Mesenchymal stem cell (in vitro differentiated cells and primary cell): ENCODE measurements around the gene MPIG6B.

Source experiments
- DNase-seq: peaks from one replicate; pipeline ENCODE4 v3.0.0-alpha.2; 2013
- H2AFZ ChIP-seq: one replicate; pipeline ENCODE4 v1.6.1; 2013; ENCODE audit warnings: low read depth, mild to moderate bottlenecking, control low read depth, inconsistent platforms, low read length, moderate library complexity
- H2AK5ac ChIP-seq: 2 replicates; pipeline ENCODE4 v1.6.1; 2013; ENCODE audit warnings: low read length, moderate library complexity, mild to moderate bottlenecking, inconsistent platforms; ENCODE audit not compliant: severe bottlenecking
- H2BK120ac ChIP-seq: one replicate; pipeline ENCODE4 v1.6.1; 2013; ENCODE audit warnings: low read depth, mild to moderate bottlenecking, inconsistent platforms, low read length, moderate library complexity
- H2BK12ac ChIP-seq, 2 experiments: one replicate each; pipeline ENCODE4 v1.6.1; 2013; ENCODE audit warnings: inconsistent platforms in 2 of 2, low read length in 2 of 2, mild to moderate bottlenecking in 2 of 2, moderate library complexity in 2 of 2, control low read depth in 1 of 2
- H2BK15ac ChIP-seq: one replicate; pipeline ENCODE4 v1.6.1; 2013; ENCODE audit warnings: mild to moderate bottlenecking, low read depth, inconsistent platforms; ENCODE audit not compliant: poor library complexity, severe bottlenecking
- H2BK5ac ChIP-seq: 2 replicates; pipeline ENCODE4 v1.6.1; 2013; ENCODE audit warnings: low read depth, mild to moderate bottlenecking, low read length, control low read depth, inconsistent platforms; ENCODE audit not compliant: poor library complexity, severe bottlenecking
- H3K14ac ChIP-seq, 2 experiments: one replicate each; pipeline ENCODE4 v1.6.1; 2013; ENCODE audit warnings: inconsistent platforms in 2 of 2, low read length in 2 of 2, control low read depth in 1 of 2, mild to moderate bottlenecking in 1 of 2, moderate library complexity in 1 of 2
- H3K18ac ChIP-seq, 2 experiments: one replicate each; pipeline ENCODE4 v1.6.1; 2013; ENCODE audit warnings: inconsistent platforms in 2 of 2, low read length in 2 of 2, control low read depth in 1 of 2, low read depth in 1 of 2, mild to moderate bottlenecking in 1 of 2
- H3K23ac ChIP-seq, 2 experiments: one replicate each; pipeline ENCODE4 v1.6.1; 2013; ENCODE audit warnings: inconsistent platforms in 2 of 2, low read length in 2 of 2, mild to moderate bottlenecking in 2 of 2, moderate library complexity in 2 of 2, control low read depth in 1 of 2
- H3K27ac ChIP-seq: 2 replicates; pipeline ENCODE4 v1.5.1; 2013; ENCODE audit warnings: mild to moderate bottlenecking, moderate library complexity, low read length, control low read depth, inconsistent platforms; ENCODE audit not compliant: poor library complexity, severe bottlenecking
- H3K27me3 ChIP-seq, 2 experiments: 2 replicates each; pipeline versions ENCODE4 v1.6.1 to v1.7.0; 2013; ENCODE audit warnings: low read length in 2 of 2, mild to moderate bottlenecking in 2 of 2, moderate library complexity in 2 of 2, control low read depth in 1 of 2, inconsistent platforms in 1 of 2; ENCODE audit not compliant: control insufficient read depth in 1 of 2, insufficient read depth in 1 of 2
- H3K36me3 ChIP-seq, 2 experiments: 2 replicates each; pipeline versions ENCODE4 v1.6.1 to v1.7.0; 2013; ENCODE audit warnings: low read length in 2 of 2, control low read depth in 1 of 2, inconsistent platforms in 1 of 2, low read depth in 1 of 2, mild to moderate bottlenecking in 1 of 2; ENCODE audit not compliant: insufficient read depth in 2 of 2, control insufficient read depth in 1 of 2
- H3K4ac ChIP-seq, 2 experiments: one replicate each; pipeline ENCODE4 v1.6.1; 2013; ENCODE audit warnings: inconsistent platforms in 2 of 2, low read length in 2 of 2, mild to moderate bottlenecking in 2 of 2, moderate library complexity in 2 of 2, control low read depth in 1 of 2, low read depth in 1 of 2
- H3K4me1 ChIP-seq: 2 replicates; pipeline ENCODE4 v1.6.1; 2013; ENCODE audit warnings: low read depth, low read length, control low read depth; ENCODE audit not compliant: control insufficient read depth, insufficient read depth
- H3K4me2 ChIP-seq: 2 replicates; pipeline ENCODE4 v1.6.1; 2013; ENCODE audit warnings: low read length, mild to moderate bottlenecking, inconsistent platforms; ENCODE audit not compliant: poor library complexity, severe bottlenecking
- H3K4me3 ChIP-seq, 2 experiments: 2 replicates each; pipeline versions ENCODE4 v1.5.1 to v1.7.0; 2013; ENCODE audit warnings: low read length in 2 of 2, mild to moderate bottlenecking in 2 of 2, control low read depth in 1 of 2, low read depth in 1 of 2; ENCODE audit not compliant: insufficient read depth in 1 of 2
- H3K79me1 ChIP-seq: replicated peaks from 2 replicates; pipeline ENCODE4 v1.6.1; 2013; ENCODE audit warnings: mild to moderate bottlenecking, control low read depth, low read length, inconsistent platforms; ENCODE audit not compliant: poor library complexity, severe bottlenecking
- H3K9ac ChIP-seq: 2 replicates; pipeline ENCODE4 v1.7.0; 2013; ENCODE audit warnings: mild to moderate bottlenecking, low read length, moderate library complexity
- H3K9me3 ChIP-seq: 2 replicates; pipeline ENCODE4 v1.7.0; 2013; ENCODE audit warnings: mild to moderate bottlenecking, low read length; ENCODE audit not compliant: control insufficient read depth
- H4K8ac ChIP-seq: one replicate; pipeline ENCODE4 v1.6.1; 2013; ENCODE audit warnings: inconsistent platforms, mild to moderate bottlenecking, low read length, moderate library complexity
- H4K91ac ChIP-seq: one replicate; pipeline ENCODE4 v1.6.1; 2013; ENCODE audit warnings: mild to moderate bottlenecking, low read length, inconsistent platforms
- WGBS: methylation state at CpG from one replicate; pipeline ENCODE4 v1.1.7; 2013; ENCODE audit warnings: mixed read lengths; 5-methylcytosine and 5-hydroxymethylcytosine counted together

Gene MPIG6B

DNA sequence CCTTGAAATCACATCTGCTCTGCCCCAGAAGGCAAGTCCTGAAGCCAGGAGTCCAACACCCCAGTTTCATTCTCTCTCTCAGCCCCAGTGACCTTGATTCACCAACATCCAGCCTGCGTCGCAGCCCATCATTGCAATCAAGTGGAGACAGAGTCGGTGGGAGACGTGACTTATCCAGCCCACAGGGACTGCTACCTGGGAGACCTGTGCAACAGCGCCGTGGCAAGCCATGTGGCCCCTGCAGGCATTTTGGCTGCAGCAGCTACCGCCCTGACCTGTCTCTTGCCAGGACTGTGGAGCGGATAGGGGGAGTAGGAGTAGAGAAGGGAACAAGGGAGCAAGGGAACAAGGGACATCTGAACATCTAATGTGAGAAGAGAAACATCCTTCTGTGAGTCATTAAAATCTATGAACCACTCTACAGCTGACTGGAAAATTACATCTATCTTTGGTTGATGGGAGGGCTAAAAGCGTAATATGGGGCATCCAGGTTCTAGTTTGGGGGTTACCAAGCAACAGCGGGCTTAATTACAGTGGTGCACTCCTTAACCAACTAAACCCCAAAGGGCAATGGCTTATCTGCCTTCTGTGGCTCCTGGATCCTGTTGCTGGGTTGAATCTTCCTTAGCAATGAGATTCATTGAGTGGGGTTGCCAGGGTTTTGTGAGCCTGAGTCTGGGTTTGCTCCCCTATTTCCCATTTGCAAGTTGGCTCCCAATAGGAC, 5.5 kb upstream of the MPIG6B start:
- Histone ChIP-seq H2BK15ac (no peak overlapping the region), H3K23ac (no peak overlapping the region), H3K9me3 (no peaks in the 10 kb centered on the region), H2BK120ac (no peak overlapping the region), H3K14ac (no peak overlapping the region), H3K36me3 (no peaks in the 10 kb centered on the region), H3K79me1 (no peaks in the 10 kb centered on the region), H3K4ac (no peak overlapping the region), H3K4me2 (no peak overlapping the region), H2BK12ac (no peak overlapping the region), H4K91ac (no peak overlapping the region), H4K8ac (no peak overlapping the region), H3K9ac (no peak overlapping the region), H3K27me3 (peaks cover 12 to 29% of the 10 kb centered on the region in 2 experiments), H3K18ac (no peak overlapping the region), H3K4me1 (peaks cover 4% of the 10 kb centered on the region), H3K27ac (no peak overlapping the region), H2BK5ac (no peak overlapping the region), H2AFZ (no peak overlapping the region), H3K4me3 (no peak overlapping the region), H2AK5ac (no peak overlapping the region)
- no peak for DNase-seq
- 75% methylated on average over 8 of the region's 10 CpGs for WGBS

DNA sequence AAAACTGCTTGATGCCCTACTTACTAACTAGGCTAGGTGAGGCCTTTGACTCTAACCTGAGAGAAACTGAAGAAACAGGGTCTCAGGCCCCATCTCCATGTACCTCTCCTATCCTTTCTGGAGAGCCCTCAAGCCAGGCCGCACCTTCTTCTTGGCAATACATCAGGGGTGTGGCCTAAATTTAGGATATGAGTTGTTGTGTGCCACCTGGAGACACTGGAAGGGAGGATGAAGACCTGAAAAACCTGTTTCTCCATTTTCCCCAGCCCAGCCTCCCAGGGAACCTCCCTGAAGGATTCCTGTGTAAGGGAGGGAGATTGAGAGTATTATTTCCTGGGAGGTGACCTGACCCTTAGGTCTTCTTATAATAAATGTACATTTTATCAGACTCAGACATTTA, 4.9 kb upstream of the MPIG6B start:
- Histone ChIP-seq H2BK120ac (no peak overlapping the region), H2BK15ac (no peak overlapping the region), H3K18ac (no peak overlapping the region), H3K4ac (no peak overlapping the region), H3K9me3 (no peaks in the 10 kb centered on the region), H3K27me3 (peaks cover 10 to 29% of the 10 kb centered on the region in 2 experiments), H3K23ac (no peak overlapping the region), H3K79me1 (no peaks in the 10 kb centered on the region), H2AFZ (no peak overlapping the region), H3K27ac (no peak overlapping the region), H3K4me1 (peaks cover 4% of the 10 kb centered on the region), H2BK5ac (no peak overlapping the region), H3K4me2 (no peak overlapping the region), H4K8ac (no peak overlapping the region), H2BK12ac (peak overlapping the region in 1 of 2 experiments; percentile 7), H4K91ac (peak overlapping the region; percentile 16), H2AK5ac (no peak overlapping the region), H3K9ac (no peak overlapping the region), H3K36me3 (no peaks in the 10 kb centered on the region), H3K4me3 (no peak overlapping the region), H3K14ac (no peak overlapping the region)
- WGBS = 100% methylated on average over 1 of the region's 1 CpG
- DNase-seq = no peak

DNA sequence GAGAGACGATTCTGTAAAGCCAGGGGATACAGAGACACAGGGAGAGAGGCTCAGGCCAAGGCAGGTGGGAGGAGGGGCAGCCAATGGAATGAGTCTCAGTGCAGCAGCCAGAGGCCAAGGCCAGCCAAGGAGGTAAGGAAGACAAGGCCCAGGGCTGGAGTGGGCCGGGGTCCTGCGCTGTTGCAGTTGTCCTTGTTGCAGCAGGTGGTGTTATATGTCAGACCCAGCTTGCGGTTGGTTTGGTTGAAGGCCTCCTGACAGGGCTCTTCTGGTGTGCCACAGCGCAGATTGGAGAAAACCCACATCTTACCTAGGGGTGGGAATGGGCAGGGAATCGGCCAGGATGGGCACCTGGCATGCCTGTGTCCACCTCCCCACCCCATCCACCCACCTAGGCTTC, 4.2 kb upstream of the MPIG6B start:
- Histone ChIP-seq H3K9me3 (no peaks in the 10 kb centered on the region), H2BK15ac (no peak overlapping the region), H3K4me1 (no peaks in the 10 kb centered on the region), H3K14ac (no peak overlapping the region), H3K4me3 (no peak overlapping the region), H2BK120ac (no peak overlapping the region), H2BK5ac (no peak overlapping the region), H3K36me3 (peaks cover 0 to 6% of the 10 kb centered on the region in 2 experiments), H4K8ac (no peak overlapping the region), H2AK5ac (no peak overlapping the region), H2AFZ (no peak overlapping the region), H3K79me1 (no peaks in the 10 kb centered on the region), H3K18ac (no peak overlapping the region), H3K4me2 (no peak overlapping the region), H3K23ac (no peak overlapping the region), H3K27me3 (peaks cover 6 to 21% of the 10 kb centered on the region in 2 experiments), H3K27ac (no peak overlapping the region), H3K4ac (no peak overlapping the region), H4K91ac (no peak overlapping the region), H3K9ac (no peak overlapping the region), H2BK12ac (no peak overlapping the region)
- WGBS = 79% methylated on average over 5 of the region's 6 CpGs
- DNase-seq = no peak

GRCh38 chr6:31720196-31720770, 2.9 kb upstream of the MPIG6B start:
- WGBS = 95% methylated on average over 5 of the region's 5 CpGs

More at GRCh38 chr6:31720196-31720770, 2.9 kb upstream of the MPIG6B start:
- H2BK5ac ChIP-seq = no peak overlapping the region
- no peaks in the 10 kb centered on the region for H3K9me3 ChIP-seq
- H3K36me3 ChIP-seq = peaks cover 0 to 15% of the 10 kb centered on the region in 2 experiments
- H2BK12ac ChIP-seq = no peak overlapping the region
- no peak overlapping the region for H3K9ac ChIP-seq
- H2BK120ac ChIP-seq = no peak overlapping the region
- no peak overlapping the region for H3K4ac ChIP-seq
- peak overlapping the region in 1 of 2 experiments; percentile 11 for H3K14ac ChIP-seq
- no peak for DNase-seq
- no peak overlapping the region for H2BK15ac ChIP-seq
- H4K8ac ChIP-seq = no peak overlapping the region
- no peak overlapping the region for H2AK5ac ChIP-seq
- no peak overlapping the region for H3K23ac ChIP-seq
- no peaks in the 10 kb centered on the region for H3K79me1 ChIP-seq
- H3K4me2 ChIP-seq = no peak overlapping the region
- peaks cover 0 to 13% of the 10 kb centered on the region in 2 experiments for H3K27me3 ChIP-seq
- no peak overlapping the region for H3K27ac ChIP-seq
- no peak overlapping the region for H2AFZ ChIP-seq
- H4K91ac ChIP-seq = no peak overlapping the region
- no peaks in the 10 kb centered on the region for H3K4me1 ChIP-seq
- H3K4me3 ChIP-seq = no peak overlapping the region
- no peak overlapping the region for H3K18ac ChIP-seq
